ENCODE results near the gene TGM3.

TGM3 gene

GRCh38 chr20:2285613-2286012 lies 10.2 kb upstream of the TGM3 start:
- DNase-seq (ENCODE audit: low spot score), result no peak

GRCh38 chr20:2287504-2287903 lies 8.3 kb upstream of the TGM3 start:
- no peak for DNase-seq (ENCODE audit: low spot score)

- DNase-seq (ENCODE audit: low spot score), result no peak
These were observed 6.3 kb upstream of the TGM3 start for GRCh38 chr20:2289475-2289874.

GRCh38 chr20:2290486-2290885 lies 5.3 kb upstream of the TGM3 start:
- DNase-seq (ENCODE audit: low spot score), result no peak

- peak; percentile 47 for DNase-seq (ENCODE audit: low spot score)
These were observed 3.2 kb upstream of the TGM3 start for GRCh38 chr20:2292416-2293110.

- DNase-seq (ENCODE audit: low spot score), result no peak
These were observed 2.3 kb upstream of the TGM3 start for GRCh38 chr20:2293486-2293885.

- DNase-seq (ENCODE audit: low spot score), result no peak
These were observed 1.8 kb upstream of the TGM3 start for GRCh38 chr20:2293971-2294370.

- no peak for DNase-seq (ENCODE audit: low spot score)
These were observed 515 bp upstream of the TGM3 start for GRCh38 chr20:2295286-2295685.

- DNase-seq (ENCODE audit: low spot score), result no peak
These were observed 939 bp downstream of the TGM3 start for GRCh38 chr20:2296524-2297356.

- DNase-seq (ENCODE audit: low spot score), result no peak
These were observed 1.5 kb downstream of the TGM3 start for GRCh38 chr20:2297357-2297728.

- DNase-seq (ENCODE audit: low spot score), result no peak
These were observed 2.3 kb downstream of the TGM3 start for GRCh38 chr20:2298116-2298515.

- no peak for DNase-seq (ENCODE audit: low spot score)
These were observed 2.9 kb downstream of the TGM3 start for GRCh38 chr20:2298701-2299100.

GRCh38 chr20:2299301-2299700 lies 3.5 kb downstream of the TGM3 start:
- peak; percentile 69 for DNase-seq (ENCODE audit: low spot score)

GRCh38 chr20:2300002-2300401 lies 4.2 kb downstream of the TGM3 start:
- no peak for DNase-seq (ENCODE audit: low spot score)

- peak; percentile 36 for DNase-seq (ENCODE audit: low spot score)
These were observed 4.6 kb downstream of the TGM3 start for GRCh38 chr20:2300420-2300819.

- no peak for DNase-seq (ENCODE audit: low spot score)
These were observed 5.4 kb downstream of the TGM3 start for GRCh38 chr20:2301164-2301622.

- no peak for DNase-seq (ENCODE audit: low spot score)
These were observed 6.7 kb downstream of the TGM3 start for GRCh38 chr20:2302384-2303060.

GRCh38 chr20:2303673-2304072 lies 7.9 kb downstream of the TGM3 start:
- no peak for DNase-seq (ENCODE audit: low spot score)

GRCh38 chr20:2304180-2304579 lies 8.4 kb downstream of the TGM3 start:
- no peak for DNase-seq (ENCODE audit: low spot score)

GRCh38 chr20:2305029-2305428 lies 9.2 kb downstream of the TGM3 start:
- no peak for DNase-seq (ENCODE audit: low spot score)

- DNase-seq (ENCODE audit: low spot score), result no peak
These were observed 9.7 kb downstream of the TGM3 start for GRCh38 chr20:2305479-2305878.

- DNase-seq (ENCODE audit: low spot score), result peak; percentile 49
These were observed 10.1 kb downstream of the TGM3 start for GRCh38 chr20:2305946-2306345.

- DNase-seq (ENCODE audit: low spot score), result no peak
These were observed 11.3 kb downstream of the TGM3 start for GRCh38 chr20:2307136-2307535.
